CD4-positive, alpha-beta T cell (primary cell): ENCODE data around the gene CACNA2D4. TPM values are rescaled to one million over a fixed set of nuclear protein-coding genes. Genes with fewer than 3 reads are reported as not detected.

ENCODE experiments used
- ATAC-seq: fragments of 200-7000 bp; cut with Tn5 transposase; one replicate; pipeline ENCODE4 v1.10.0; 2022; ENCODE audit warnings: mild to moderate bottlenecking; ENCODE audit not compliant: poor library complexity
- CTCF ChIA-PET: fragments of 350-600 bp; sonication (Branson Sonifier 250); formaldehyde crosslinking; loops from one replicate; lab custom pipeline; 2021; ENCODE audit warnings: antibody characterized with exemption, inconsistent platforms; lab: Charles Lee
- POLR2A ChIA-PET: fragments of 350-600 bp; sonication (Branson Sonifier 250); formaldehyde crosslinking; loops from one replicate; lab custom pipeline; 2021; ENCODE audit warnings: antibody characterized with exemption, inconsistent platforms; lab: Charles Lee
- DNase-seq, 14 experiments: peaks; one replicate each; pipeline ENCODE4 v3.0.0-alpha.2; 2013 to 2020; ENCODE audit warnings: mixed read lengths in 2 of 14
- H3K27ac ChIP-seq, 2 donors: one replicate each; pipeline versions ENCODE4 v1.5.1 to v1.7.0; 2013; ENCODE audit warnings: low read length in 2 of 2, low read depth in 1 of 2, mild to moderate bottlenecking in 1 of 2
- H3K27me3 ChIP-seq, 2 experiments: 1 replicate in 1 of 2; 2 replicates in 1 of 2; pipeline versions ENCODE4 v1.6.1 to v1.7.0; 2013; ENCODE audit warnings: low read length in 2 of 2, control low read depth in 1 of 2, mild to moderate bottlenecking in 1 of 2, moderate library complexity in 1 of 2; ENCODE audit not compliant: insufficient read depth in 2 of 2, control insufficient read depth in 1 of 2
- H3K36me3 ChIP-seq: one replicate; pipeline ENCODE4 v1.6.1; 2013; ENCODE audit warnings: low read length, control low read depth; ENCODE audit not compliant: insufficient read depth
- H3K4me1 ChIP-seq: one replicate; pipeline ENCODE4 v1.6.1; 2013; ENCODE audit warnings: low read length, control low read depth; ENCODE audit not compliant: insufficient read depth
- H3K4me3 ChIP-seq: one replicate; pipeline ENCODE4 v1.5.1; 2013; ENCODE audit warnings: mild to moderate bottlenecking, low read length, moderate library complexity
- H3K9me3 ChIP-seq, 2 experiments: 1 replicate in 1 of 2; 2 replicates in 1 of 2; pipeline versions ENCODE4 v1.6.1 to v1.7.0; 2013; ENCODE audit warnings: low read length in 2 of 2, mild to moderate bottlenecking in 2 of 2, control low read depth in 1 of 2, moderate library complexity in 1 of 2; ENCODE audit not compliant: control insufficient read depth in 1 of 2, insufficient read depth in 1 of 2
- H3K27ac Mint-ChIP-seq: one replicate; pipeline ENCODE4 v1.8.0; 2020; ENCODE audit warnings: mixed read lengths
- H3K27me3 Mint-ChIP-seq: one replicate; pipeline ENCODE4 v1.8.0; 2021; ENCODE audit warnings: mixed read lengths
- H3K36me3 Mint-ChIP-seq: one replicate; pipeline ENCODE4 v1.8.0; 2021; ENCODE audit warnings: low read depth, mixed read lengths
- H3K4me1 Mint-ChIP-seq: one replicate; pipeline ENCODE4 v1.8.0; 2021; ENCODE audit warnings: low read depth, mixed read lengths
- H3K4me3 Mint-ChIP-seq: one replicate; pipeline ENCODE4 v1.8.0; 2020; ENCODE audit warnings: mild to moderate bottlenecking, mixed read lengths
- H3K9me3 Mint-ChIP-seq: one replicate; pipeline ENCODE4 v1.8.0; 2020; ENCODE audit warnings: mixed read lengths
- CTCF ChIP-seq: fragments of 200-600 bp; IDR thresholded peaks from one replicate; pipeline ENCODE4 v1.8.0; 2022; ENCODE audit warnings: antibody characterized with exemption, mild to moderate bottlenecking
- intact Hi-C, 2 experiments: fragments of 100-400 bp; cut with DNase I in 1 of 2; cut with micrococcal nuclease in 1 of 2; formaldehyde crosslinking; loops; one replicate each; pipeline versions ENCODE4 v1.15.1 to v1.9.0; 2023 to 2025; cut with DNase I, micrococcal nuclease
- total RNA-seq, 174 experiments: library from RNA in 2 of 174; stranded (reverse) in 2 of 174; gene quantifications; one replicate each; pipeline ENCODE4 v1.2.3 and lab custom pipeline; 2021 to 2026

The CACNA2D4 gene
- total RNA-seq, 2 experiments from 2014 or later = 10.5 to 11.3 TPM

- Mint-ChIP-seq H3K36me3 (no peaks in the 10 kb centered on the region), H3K27ac (no peak overlapping the region), H3K27me3 (peaks cover 18% of the 10 kb centered on the region), H3K4me1 (peaks cover 37% of the 10 kb centered on the region), H3K4me3 (no peak overlapping the region), H3K9me3 (no peaks in the 10 kb centered on the region)
- CTCF ChIA-PET = no interaction called here
- ATAC-seq = no peak
- POLR2A ChIA-PET = no interaction called here
- Histone ChIP-seq H3K4me3 (no peak overlapping the region), H3K27ac (no peak overlapping the region), H3K27me3 (no peaks in the 10 kb centered on the region), H3K36me3 (no peaks in the 10 kb centered on the region), H3K4me1 (peaks cover 47% of the 10 kb centered on the region), H3K9me3 (no peaks in the 10 kb centered on the region)
- DNase-seq = peak in 2 of 14 experiments; percentile 29 to 43
- intact Hi-C loops = no loop called here
- no peak for TF ChIP-seq CTCF
Measured at GRCh38 chr12:1920971-1921370, 2.5 kb upstream of the CACNA2D4 start.

- Mint-ChIP-seq H3K9me3 (no peaks in the 10 kb centered on the region), H3K4me3 (no peak overlapping the region), H3K27me3 (peaks cover 18% of the 10 kb centered on the region), H3K36me3 (no peaks in the 10 kb centered on the region), H3K27ac (no peak overlapping the region), H3K4me1 (peaks cover 42% of the 10 kb centered on the region)
- ATAC-seq = no peak
- POLR2A ChIA-PET = no interaction called here
- H3K27ac ChIP-seq = no peak overlapping the region
- intact Hi-C loops = no loop called here
- no peak for DNase-seq
- H3K4me1 ChIP-seq = peaks cover 50% of the 10 kb centered on the region
- no peaks in the 10 kb centered on the region for H3K9me3 ChIP-seq
- H3K27me3 ChIP-seq = no peaks in the 10 kb centered on the region
- no peaks in the 10 kb centered on the region for H3K36me3 ChIP-seq
- CTCF ChIA-PET = no interaction called here
- TF ChIP-seq CTCF = no peak
- no peak overlapping the region for H3K4me3 ChIP-seq
Measured at GRCh38 chr12:1920436-1920835, 2.0 kb upstream of the CACNA2D4 start.

- TF ChIP-seq CTCF = no peak
- no peaks in the 10 kb centered on the region for H3K9me3 ChIP-seq
- H3K36me3 ChIP-seq = no peaks in the 10 kb centered on the region
- Mint-ChIP-seq H3K27ac (no peak overlapping the region), H3K36me3 (no peaks in the 10 kb centered on the region), H3K27me3 (peaks cover 18% of the 10 kb centered on the region), H3K4me1 (peaks cover 43% of the 10 kb centered on the region), H3K4me3 (no peak overlapping the region), H3K9me3 (no peaks in the 10 kb centered on the region)
- H3K27ac ChIP-seq = no peak overlapping the region
- POLR2A ChIA-PET = no interaction called here
- no peak for ATAC-seq
- H3K27me3 ChIP-seq = no peaks in the 10 kb centered on the region
- DNase-seq = no peak
- peaks cover 50% of the 10 kb centered on the region for H3K4me1 ChIP-seq
- intact Hi-C loops = no loop called here
- H3K4me3 ChIP-seq = no peak overlapping the region
- CTCF ChIA-PET = no interaction called here
Measured at GRCh38 chr12:1919763-1920162, 1.3 kb upstream of the CACNA2D4 start.
